GM21515 (cell line): ENCODE data around the gene DNAJB4.

Experiments
- ATAC-seq: cut with Tn5 transposase; IDR thresholded peaks from one replicate; pipeline ENCODE4 v1.9.1; 2021; ENCODE audit not compliant: unreplicated experiment

Gene DNAJB4

GRCh38 chr1:78036450-78036849, 31.7 kb downstream of the DNAJB4 start:
- no peak for ATAC-seq

- ATAC-seq: no peak
Measured at GRCh38 chr1:78038071-78038470, 33.3 kb downstream of the DNAJB4 start.

GRCh38 chr1:78038491-78038939, 33.8 kb downstream of the DNAJB4 start:
- no peak for ATAC-seq

- no peak for ATAC-seq
Measured at GRCh38 chr1:78040484-78041089, 35.8 kb downstream of the DNAJB4 start.

- ATAC-seq: no peak
Measured at GRCh38 chr1:78043436-78043835, 38.7 kb downstream of the DNAJB4 start.

- no peak for ATAC-seq
Measured at GRCh38 chr1:78044796-78045562, 40.2 kb downstream of the DNAJB4 start.

- no peak for ATAC-seq
Measured at GRCh38 chr1:78045563-78045925, 40.8 kb downstream of the DNAJB4 start.

- ATAC-seq: no peak
Measured at GRCh38 chr1:78045926-78046778, 41.4 kb downstream of the DNAJB4 start, which contains the start of gene GIPC2. GIPC2 (plus strand) TSS chr1:78045966; CDS start chr1:78046095, 129 bp downstream.

- ATAC-seq: no peak
Measured at GRCh38 chr1:78047106-78047505, 42.4 kb downstream of the DNAJB4 start.

- ATAC-seq: no peak
Measured at GRCh38 chr1:78047631-78048030, 42.9 kb downstream of the DNAJB4 start.

GRCh38 chr1:78048446-78048845, 43.7 kb downstream of the DNAJB4 start:
- ATAC-seq: no peak

GRCh38 chr1:78049396-78049795, 44.7 kb downstream of the DNAJB4 start:
- ATAC-seq: no peak

- ATAC-seq: no peak
Measured at GRCh38 chr1:78051005-78051404, 46.3 kb downstream of the DNAJB4 start.

GRCh38 chr1:78052685-78053405, 48.1 kb downstream of the DNAJB4 start:
- ATAC-seq: no peak

- ATAC-seq: no peak
Measured at GRCh38 chr1:78053498-78053897, 48.8 kb downstream of the DNAJB4 start.

- ATAC-seq: no peak
Measured at GRCh38 chr1:78054559-78054958, 49.8 kb downstream of the DNAJB4 start.

- ATAC-seq: no peak
Measured at GRCh38 chr1:78054972-78055371, 50.2 kb downstream of the DNAJB4 start.

GRCh38 chr1:78055565-78056132, 50.9 kb downstream of the DNAJB4 start:
- ATAC-seq: no peak

GRCh38 chr1:78058670-78059069, 53.9 kb downstream of the DNAJB4 start:
- ATAC-seq: no peak

GRCh38 chr1:78060857-78061563, 56.3 kb downstream of the DNAJB4 start:
- ATAC-seq: peak; percentile 95
